ENCODE data around the gene ITPA.
A peak's percentile ranks its signal among the peaks of the same experiment; 100 is the strongest.

The ITPA gene

DNA sequence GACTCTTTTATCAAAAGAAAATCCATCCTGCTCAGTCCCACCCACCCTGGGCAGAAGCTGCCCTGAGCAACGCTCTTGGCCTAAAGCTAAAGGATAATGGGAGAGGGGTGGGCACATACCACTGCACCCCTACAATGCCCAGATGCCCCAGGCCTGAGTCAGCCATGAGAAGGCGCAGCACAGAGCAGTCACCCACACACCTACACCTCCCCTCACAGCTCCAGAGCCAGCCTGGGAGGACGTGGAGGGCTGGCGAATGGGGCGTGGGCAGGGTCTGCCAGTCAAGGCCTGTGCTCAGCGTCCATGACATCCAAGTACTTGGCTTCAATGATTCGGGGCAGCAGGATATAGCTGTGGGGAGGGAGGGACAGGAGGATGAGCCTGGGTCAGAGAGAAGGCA is 18.2 kb downstream of the ITPA start:
- H3K27ac ChIP-seq: no peak overlapping the region
- TF ChIP-seq, protein P1, sequence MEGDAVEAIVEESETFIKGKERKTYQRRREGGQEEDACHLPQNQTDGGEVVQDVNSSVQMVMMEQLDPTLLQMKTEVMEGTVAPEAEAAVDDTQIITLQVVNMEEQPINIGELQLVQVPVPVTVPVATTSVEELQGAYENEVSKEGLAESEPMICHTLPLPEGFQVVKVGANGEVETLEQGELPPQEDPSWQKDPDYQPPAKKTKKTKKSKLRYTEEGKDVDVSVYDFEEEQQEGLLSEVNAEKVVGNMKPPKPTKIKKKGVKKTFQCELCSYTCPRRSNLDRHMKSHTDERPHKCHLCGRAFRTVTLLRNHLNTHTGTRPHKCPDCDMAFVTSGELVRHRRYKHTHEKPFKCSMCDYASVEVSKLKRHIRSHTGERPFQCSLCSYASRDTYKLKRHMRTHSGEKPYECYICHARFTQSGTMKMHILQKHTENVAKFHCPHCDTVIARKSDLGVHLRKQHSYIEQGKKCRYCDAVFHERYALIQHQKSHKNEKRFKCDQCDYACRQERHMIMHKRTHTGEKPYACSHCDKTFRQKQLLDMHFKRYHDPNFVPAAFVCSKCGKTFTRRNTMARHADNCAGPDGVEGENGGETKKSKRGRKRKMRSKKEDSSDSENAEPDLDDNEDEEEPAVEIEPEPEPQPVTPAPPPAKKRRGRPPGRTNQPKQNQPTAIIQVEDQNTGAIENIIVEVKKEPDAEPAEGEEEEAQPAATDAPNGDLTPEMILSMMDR (IDR thresholded peaks at IDR 0.05): no peak
- TF ChIP-seq ZFX (IDR thresholded peaks at IDR 0.05; ENCODE audit: borderline replicate concordance): no peak

- TF ChIP-seq, protein P1 (IDR thresholded peaks at IDR 0.05): no peak
- TF ChIP-seq ZFX (IDR thresholded peaks at IDR 0.05; ENCODE audit: borderline replicate concordance): no peak
- no peak overlapping the region for H3K27ac ChIP-seq
Measured at GRCh38 chr20:3227936-3228749, 18.8 kb downstream of the ITPA start.

DNA sequence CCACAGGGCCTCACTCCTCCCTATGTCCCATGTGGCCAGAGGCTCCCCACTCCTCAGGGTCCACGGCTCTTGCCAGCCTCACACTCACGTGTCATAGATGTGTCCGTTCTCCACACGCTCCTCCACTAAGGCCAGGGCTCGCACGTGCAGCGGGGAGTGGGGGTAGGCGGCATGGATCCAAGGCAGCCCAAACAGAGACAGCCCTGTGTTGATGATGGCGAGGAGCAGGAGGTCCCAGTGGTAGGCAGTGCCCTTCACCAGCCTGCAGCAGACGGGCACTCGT is 19.4 kb downstream of the ITPA start:
- TF ChIP-seq ZFX (IDR thresholded peaks at IDR 0.05; ENCODE audit: borderline replicate concordance): no peak
- TF ChIP-seq, protein P1 (IDR thresholded peaks at IDR 0.05): no peak
- H3K27ac ChIP-seq: no peak overlapping the region

GRCh38 chr20:3229158-3229557 is 19.9 kb downstream of the ITPA start:
- no peak for TF ChIP-seq ZFX (IDR thresholded peaks at IDR 0.05; ENCODE audit: borderline replicate concordance)
- TF ChIP-seq, protein P1 (IDR thresholded peaks at IDR 0.05): no peak
- no peak overlapping the region for H3K27ac ChIP-seq

DNA sequence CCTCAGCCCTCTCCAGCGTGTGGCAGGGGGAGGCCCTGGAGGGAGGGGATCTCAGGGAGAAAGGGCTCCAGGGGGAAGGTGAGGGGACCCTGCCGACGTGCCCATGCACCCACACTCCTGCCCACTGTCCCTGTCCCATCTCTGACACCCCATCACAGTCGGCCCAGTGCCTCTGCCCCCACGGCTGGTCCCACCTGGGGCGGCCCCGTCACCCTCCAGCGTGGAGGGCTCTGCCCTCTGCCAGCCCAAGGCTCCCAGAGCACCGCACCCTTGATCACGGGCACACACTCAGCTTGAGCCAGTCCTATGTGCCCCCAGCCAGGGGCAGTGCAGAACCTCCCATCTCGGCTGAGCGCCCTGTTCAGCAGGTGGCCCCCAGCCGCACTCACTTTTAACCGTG is 20.5 kb downstream of the ITPA start:
- TF ChIP-seq, protein P1 (IDR thresholded peaks at IDR 0.05): no peak
- no peak for TF ChIP-seq ZFX (IDR thresholded peaks at IDR 0.05; ENCODE audit: borderline replicate concordance)
- no peak overlapping the region for H3K27ac ChIP-seq

DNA sequence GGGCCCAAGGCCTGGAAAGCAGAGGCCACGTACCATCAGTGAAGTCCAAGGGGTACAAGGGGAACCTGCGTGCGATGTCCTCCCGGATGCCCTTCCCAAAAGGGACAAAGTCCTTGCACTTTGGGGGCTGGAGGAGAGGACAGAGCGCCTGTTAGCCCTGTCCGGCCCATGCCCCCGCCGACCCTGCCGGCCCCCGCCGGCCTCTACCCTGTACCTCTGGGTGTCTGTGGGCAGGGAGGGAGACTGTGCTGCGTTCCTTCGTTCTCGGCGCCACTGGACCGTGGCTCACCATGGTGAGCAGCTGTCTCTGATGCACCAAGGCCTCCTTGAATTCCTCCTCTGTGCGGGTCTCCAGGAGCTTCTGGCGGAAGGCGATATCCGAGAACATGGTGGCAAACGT is 21.8 kb downstream of the ITPA start:
- H3K27ac ChIP-seq: no peak overlapping the region
- TF ChIP-seq, protein P1 (IDR thresholded peaks at IDR 0.05): no peak
- TF ChIP-seq ZFX (IDR thresholded peaks at IDR 0.05; ENCODE audit: borderline replicate concordance): no peak

- TF ChIP-seq, protein P1 (IDR thresholded peaks at IDR 0.05): no peak
- H3K27ac ChIP-seq: 0 out of 2 replicates have a peak overlapping the region, but pooled peaks have one; percentile 5
Measured at GRCh38 chr20:3231889-3232588, 22.7 kb downstream of the ITPA start.
